ENCODE measurements around the gene HIPK2. TPM values are rescaled to one million over a fixed set of nuclear protein-coding genes. Genes with fewer than 3 reads are reported as not detected.
A peak's percentile ranks its signal among the peaks of the same experiment; 100 is the strongest.

Gene HIPK2
- total and polyA plus RNA-seq, 2 donors (not counting 3 experiments of a cell fraction or from before 2014, with no cell fraction given) = 9.0 to 43.8 TPM

DNA sequence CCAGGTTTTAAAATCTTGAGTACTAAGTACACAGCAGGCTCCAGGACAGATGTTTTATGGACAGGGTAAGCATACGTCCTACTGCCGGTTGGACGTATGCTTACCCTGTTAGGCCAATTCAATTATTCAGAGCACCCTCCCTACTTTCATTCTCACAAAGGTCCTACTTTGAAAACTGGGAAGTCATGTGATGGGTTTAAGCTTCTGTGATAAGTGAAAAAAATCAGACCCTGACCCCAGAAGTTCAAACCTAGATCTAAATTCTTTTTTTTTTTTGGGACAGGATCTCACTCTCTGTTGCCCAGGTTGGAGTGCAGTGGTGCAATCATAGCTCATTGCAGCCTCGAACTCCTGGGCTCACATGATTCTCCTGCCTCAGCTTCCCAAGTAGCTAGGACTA, 55.2 kb downstream of the HIPK2 start:
- TF ChIP-seq POLR2A (IDR thresholded peaks at IDR 0.05; ENCODE audit: low read depth, low read length) = no peak
- Histone ChIP-seq H3K4me2 (ENCODE audit: insufficient read depth, low read length) (no peak overlapping the region), H3K9ac (replicated peaks; ENCODE audit: extremely low read depth, insufficient read depth, low read length) (no peak overlapping the region), H4K20me1 (replicated peaks; ENCODE audit: control insufficient read depth, extremely low read depth, insufficient read depth, low read length) (no peaks in the 10 kb centered on the region), H3K27ac (ENCODE audit: insufficient read depth, low read depth, low read length) (no peak overlapping the region), H3K4me1 (ENCODE audit: control insufficient read depth, extremely low read depth, insufficient read depth, low read length) (peaks cover 42% of the 10 kb centered on the region), H3K27me3 (ENCODE audit: control insufficient read depth in 2 of 2, insufficient read depth in 2 of 2, low read length in 2 of 2) (no peaks in the 10 kb centered on the region), H3K9me3 (replicated peaks; ENCODE audit: control insufficient read depth, insufficient read depth, low read length) (no peaks in the 10 kb centered on the region), H3K79me2 (ENCODE audit: control insufficient read depth, insufficient read depth, low read length) (peaks cover 79% of the 10 kb centered on the region), H2AFZ (ENCODE audit: low read depth, low read length) (no peak overlapping the region), H3K9me1 (replicated peaks; ENCODE audit: control insufficient read depth, extremely low read depth, insufficient read depth, low read length) (no peaks in the 10 kb centered on the region), H3K4me3 (replicated peaks in 1 of 3; ENCODE audit: insufficient read depth in 1 of 3, low read depth in 1 of 3, low read length in 3 of 3) (no peak overlapping the region), H3K36me3 (ENCODE audit: control insufficient read depth in 2 of 2, extremely low read depth in 1 of 2, insufficient read depth in 2 of 2, low read length in 2 of 2) (no peaks in the 10 kb centered on the region)
- DNase-seq (ENCODE audit: low read depth, low spot score) (no peak), FAIRE-seq (no peak)
- dilution Hi-C loops (cut with MboI; ENCODE audit: extremely low pct_ligation_motif_present, low sequenced_read_pairs) = no loop called here
- ChIA-PET CTCF (interaction anchor here (3.6 kb wide), 1 partner anchor 76 kb away, joined by 17 read pairs; no protein-coding TSS in a partner anchor), POLR2A (no interaction called here)
- intact Hi-C loops (cut with micrococcal nuclease) = loop anchor here (5.0 kb wide), 1 partner anchor 280 kb away; no protein-coding TSS in a partner anchor
- no TSS peak for BruUV-seq (replicated peaks)

DNA sequence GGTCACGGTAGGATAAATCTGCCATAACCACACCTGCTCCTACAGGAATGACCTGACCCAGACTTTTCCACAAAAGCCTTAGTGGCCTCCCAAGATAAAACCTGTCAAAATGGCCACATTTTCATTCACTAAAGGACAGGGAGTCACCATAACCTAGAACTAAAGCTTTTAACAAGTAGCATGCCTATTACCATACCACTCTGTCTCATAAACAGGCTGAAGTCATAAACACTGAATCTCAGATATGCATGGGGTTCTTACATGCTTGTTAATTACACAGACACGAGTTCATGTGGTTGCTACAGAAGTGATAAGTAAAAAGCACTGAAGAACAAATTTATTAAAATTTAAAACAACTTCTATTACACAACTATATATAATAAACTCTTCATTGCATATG, 56.0 kb downstream of the HIPK2 start:
- DNase-seq (ENCODE audit: low read depth, low spot score) = no peak
- FAIRE-seq = no peak
- no peaks in the 10 kb centered on the region for H3K9me3 ChIP-seq (replicated peaks; ENCODE audit: control insufficient read depth, insufficient read depth, low read length)
- peak overlapping the region; percentile 13 for H3K9ac ChIP-seq (replicated peaks; ENCODE audit: extremely low read depth, insufficient read depth, low read length)
- POLR2A ChIA-PET = no interaction called here
- H3K4me1 ChIP-seq (ENCODE audit: control insufficient read depth, extremely low read depth, insufficient read depth, low read length) = peaks cover 34% of the 10 kb centered on the region
- peak overlapping the region; percentile 20 for H3K4me2 ChIP-seq (ENCODE audit: insufficient read depth, low read length)
- intact Hi-C loops (cut with micrococcal nuclease) = loop anchor here (1.0 to 5.0 kb wide), 3 partner anchors 15 to 280 kb away; no protein-coding TSS in a partner anchor
- CTCF ChIA-PET = interaction anchor here (3.6 kb wide), 1 partner anchor 75 kb away, joined by 17 read pairs; no protein-coding TSS in a partner anchor
- H2AFZ ChIP-seq (ENCODE audit: low read depth, low read length) = no peak overlapping the region
- TF ChIP-seq POLR2AphosphoS5 (IDR thresholded peaks at IDR 0.05; ENCODE audit: insufficient read depth, low read depth, low read length) (no peak), MYC (IDR thresholded peaks at IDR 0.05; ENCODE audit: low read depth, low read length) (no peak), EZH2 (IDR thresholded peaks at IDR 0.05; ENCODE audit: borderline replicate concordance, low read depth, low read length, severe bottlenecking) (no peak), GATA2 (IDR thresholded peaks at IDR 0.05; ENCODE audit: insufficient read depth, insufficient read length, low read depth, low read length) (no peak), JUN (IDR thresholded peaks at IDR 0.05; ENCODE audit: borderline replicate concordance, insufficient read depth, insufficient read length, low read depth) (no peak), POLR2A (IDR thresholded peaks at IDR 0.05; ENCODE audit: low read depth, low read length) (no peak), FOS (IDR thresholded peaks at IDR 0.05; ENCODE audit: borderline replicate concordance, insufficient read depth, low read length) (no peak)
- TF ChIP-seq, protein P1, sequence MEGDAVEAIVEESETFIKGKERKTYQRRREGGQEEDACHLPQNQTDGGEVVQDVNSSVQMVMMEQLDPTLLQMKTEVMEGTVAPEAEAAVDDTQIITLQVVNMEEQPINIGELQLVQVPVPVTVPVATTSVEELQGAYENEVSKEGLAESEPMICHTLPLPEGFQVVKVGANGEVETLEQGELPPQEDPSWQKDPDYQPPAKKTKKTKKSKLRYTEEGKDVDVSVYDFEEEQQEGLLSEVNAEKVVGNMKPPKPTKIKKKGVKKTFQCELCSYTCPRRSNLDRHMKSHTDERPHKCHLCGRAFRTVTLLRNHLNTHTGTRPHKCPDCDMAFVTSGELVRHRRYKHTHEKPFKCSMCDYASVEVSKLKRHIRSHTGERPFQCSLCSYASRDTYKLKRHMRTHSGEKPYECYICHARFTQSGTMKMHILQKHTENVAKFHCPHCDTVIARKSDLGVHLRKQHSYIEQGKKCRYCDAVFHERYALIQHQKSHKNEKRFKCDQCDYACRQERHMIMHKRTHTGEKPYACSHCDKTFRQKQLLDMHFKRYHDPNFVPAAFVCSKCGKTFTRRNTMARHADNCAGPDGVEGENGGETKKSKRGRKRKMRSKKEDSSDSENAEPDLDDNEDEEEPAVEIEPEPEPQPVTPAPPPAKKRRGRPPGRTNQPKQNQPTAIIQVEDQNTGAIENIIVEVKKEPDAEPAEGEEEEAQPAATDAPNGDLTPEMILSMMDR (IDR thresholded peaks at IDR 0.05; ENCODE audit: extremely low read depth in 1 of 2, insufficient read depth in 1 of 2, low read depth in 1 of 2, low read length in 2 of 2) = no peak
- TF ChIP-seq, protein P2, sequence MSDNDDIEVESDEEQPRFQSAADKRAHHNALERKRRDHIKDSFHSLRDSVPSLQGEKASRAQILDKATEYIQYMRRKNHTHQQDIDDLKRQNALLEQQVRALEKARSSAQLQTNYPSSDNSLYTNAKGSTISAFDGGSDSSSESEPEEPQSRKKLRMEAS (IDR thresholded peaks at IDR 0.05; ENCODE audit: insufficient read depth, insufficient read length) = no peak
- H3K27ac ChIP-seq (ENCODE audit: insufficient read depth, low read depth, low read length) = peak overlapping the region; percentile 71
- H3K79me2 ChIP-seq (ENCODE audit: control insufficient read depth, insufficient read depth, low read length) = peaks cover 75% of the 10 kb centered on the region
- no peaks in the 10 kb centered on the region for H3K27me3 ChIP-seq (ENCODE audit: control insufficient read depth in 2 of 2, insufficient read depth in 2 of 2, low read length in 2 of 2)
- no peaks in the 10 kb centered on the region for H3K9me1 ChIP-seq (replicated peaks; ENCODE audit: control insufficient read depth, extremely low read depth, insufficient read depth, low read length)
- BruUV-seq (replicated peaks) = no TSS peak
- dilution Hi-C loops (cut with MboI; ENCODE audit: extremely low pct_ligation_motif_present, low sequenced_read_pairs) = no loop called here
- no peaks in the 10 kb centered on the region for H4K20me1 ChIP-seq (replicated peaks; ENCODE audit: control insufficient read depth, extremely low read depth, insufficient read depth, low read length)
- H3K36me3 ChIP-seq (ENCODE audit: control insufficient read depth in 2 of 2, extremely low read depth in 1 of 2, insufficient read depth in 2 of 2, low read length in 2 of 2) = no peaks in the 10 kb centered on the region
- H3K4me3 ChIP-seq (replicated peaks in 1 of 3; ENCODE audit: insufficient read depth in 1 of 3, low read depth in 1 of 3, low read length in 3 of 3) = no peak overlapping the region

All from endothelial cell of umbilical vein (primary cell).